ENCODE measurements around the gene SNX7.

Gene SNX7

DNA sequence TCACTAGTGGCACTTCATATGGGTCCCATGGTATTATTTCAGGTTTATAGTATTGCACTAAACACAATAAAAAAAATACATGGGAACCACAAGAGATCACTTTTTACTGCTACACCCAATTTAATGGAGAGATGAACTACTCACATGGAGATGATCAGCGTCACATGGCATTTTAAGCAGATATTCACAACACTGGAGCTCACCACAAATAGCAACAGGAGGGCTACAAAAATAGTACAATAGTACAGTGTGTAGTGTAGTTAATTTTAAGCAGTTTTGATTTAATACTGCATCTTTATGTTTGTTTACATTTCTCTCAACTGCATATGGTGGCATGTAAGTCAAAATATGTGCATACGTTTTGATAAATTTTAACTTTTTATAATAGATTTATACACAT lies 31.0 kb downstream of the SNX7 start:
- Histone ChIP-seq H3K9me2 (replicated peaks; ENCODE audit: insufficient read depth, low read length) (0 out of 2 replicates have a peak, but pooled peaks cover 6% of the 10 kb centered on the region), H3K36me3 (ENCODE audit: low read length) (no peaks in the 10 kb centered on the region), H3K27me3 (ENCODE audit: low read length) (no peaks in the 10 kb centered on the region), H3K4me3 (ENCODE audit: insufficient read depth, low read length, poor library complexity, severe bottlenecking) (no peak overlapping the region), H4K20me1 (ENCODE audit: low read depth, low read length) (no peaks in the 10 kb centered on the region), H3F3A (ENCODE audit: insufficient read depth) (no peaks in the 10 kb centered on the region), H3K9ac (ENCODE audit: low read length) (no peak overlapping the region), H3K9me3 (ENCODE audit: insufficient read depth, low read length) (no peaks in the 10 kb centered on the region), H2AFZ (ENCODE audit: low read depth, low read length, severe bottlenecking) (no peak overlapping the region), H3K4me2 (ENCODE audit: low read depth, low read length, poor library complexity, severe bottlenecking) (no peak overlapping the region), H3K27ac (ENCODE audit: low read depth, low read length) (no peak overlapping the region), H3K79me2 (ENCODE audit: insufficient read depth, low read length) (no peaks in the 10 kb centered on the region)
- TF ChIP-seq EZH2phosphoT487 (conservative IDR thresholded peaks at IDR 0.05; ENCODE audit: low read length) = no peak
- TF ChIP-seq, protein P1, sequence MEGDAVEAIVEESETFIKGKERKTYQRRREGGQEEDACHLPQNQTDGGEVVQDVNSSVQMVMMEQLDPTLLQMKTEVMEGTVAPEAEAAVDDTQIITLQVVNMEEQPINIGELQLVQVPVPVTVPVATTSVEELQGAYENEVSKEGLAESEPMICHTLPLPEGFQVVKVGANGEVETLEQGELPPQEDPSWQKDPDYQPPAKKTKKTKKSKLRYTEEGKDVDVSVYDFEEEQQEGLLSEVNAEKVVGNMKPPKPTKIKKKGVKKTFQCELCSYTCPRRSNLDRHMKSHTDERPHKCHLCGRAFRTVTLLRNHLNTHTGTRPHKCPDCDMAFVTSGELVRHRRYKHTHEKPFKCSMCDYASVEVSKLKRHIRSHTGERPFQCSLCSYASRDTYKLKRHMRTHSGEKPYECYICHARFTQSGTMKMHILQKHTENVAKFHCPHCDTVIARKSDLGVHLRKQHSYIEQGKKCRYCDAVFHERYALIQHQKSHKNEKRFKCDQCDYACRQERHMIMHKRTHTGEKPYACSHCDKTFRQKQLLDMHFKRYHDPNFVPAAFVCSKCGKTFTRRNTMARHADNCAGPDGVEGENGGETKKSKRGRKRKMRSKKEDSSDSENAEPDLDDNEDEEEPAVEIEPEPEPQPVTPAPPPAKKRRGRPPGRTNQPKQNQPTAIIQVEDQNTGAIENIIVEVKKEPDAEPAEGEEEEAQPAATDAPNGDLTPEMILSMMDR (IDR thresholded peaks at IDR 0.05; ENCODE audit: insufficient read depth, low read length, poor library complexity, severe bottlenecking) = no peak

DNA sequence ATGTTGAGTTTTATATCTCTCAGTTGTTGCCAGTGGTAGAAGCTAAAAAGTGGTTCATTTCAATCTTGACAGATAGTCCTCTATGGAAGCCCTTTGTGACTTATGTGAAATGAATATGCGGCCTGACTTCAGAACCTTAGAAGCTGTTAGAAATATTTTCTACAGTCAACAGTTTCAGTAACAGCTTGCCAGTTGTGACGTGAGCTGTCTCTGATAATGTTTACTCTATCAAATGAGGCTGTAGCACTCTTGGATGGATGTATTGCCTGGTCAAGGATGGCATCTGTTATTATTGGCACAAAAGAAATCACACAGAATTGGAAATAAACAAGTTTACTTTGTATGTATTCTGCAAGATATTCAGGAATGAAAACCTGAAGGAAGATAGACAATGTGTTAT lies 31.9 kb downstream of the SNX7 start:
- Histone ChIP-seq H3K9me3 (ENCODE audit: insufficient read depth, low read length) (no peaks in the 10 kb centered on the region), H3K9me2 (replicated peaks; ENCODE audit: insufficient read depth, low read length) (0 out of 2 replicates have a peak, but pooled peaks cover 6% of the 10 kb centered on the region), H4K20me1 (ENCODE audit: low read depth, low read length) (no peaks in the 10 kb centered on the region), H3K27ac (ENCODE audit: low read depth, low read length) (no peak overlapping the region), H3K79me2 (ENCODE audit: insufficient read depth, low read length) (no peaks in the 10 kb centered on the region), H3K27me3 (ENCODE audit: low read length) (no peaks in the 10 kb centered on the region), H3K4me3 (ENCODE audit: insufficient read depth, low read length, poor library complexity, severe bottlenecking) (no peak overlapping the region), H3K9ac (ENCODE audit: low read length) (no peak overlapping the region), H2AFZ (ENCODE audit: low read depth, low read length, severe bottlenecking) (no peak overlapping the region), H3F3A (ENCODE audit: insufficient read depth) (no peaks in the 10 kb centered on the region), H3K36me3 (ENCODE audit: low read length) (no peaks in the 10 kb centered on the region), H3K4me2 (ENCODE audit: low read depth, low read length, poor library complexity, severe bottlenecking) (no peak overlapping the region)
- TF ChIP-seq, protein P1 (IDR thresholded peaks at IDR 0.05; ENCODE audit: insufficient read depth, low read length, poor library complexity, severe bottlenecking) = no peak
- no peak for TF ChIP-seq EZH2phosphoT487 (conservative IDR thresholded peaks at IDR 0.05; ENCODE audit: low read length)

DNA sequence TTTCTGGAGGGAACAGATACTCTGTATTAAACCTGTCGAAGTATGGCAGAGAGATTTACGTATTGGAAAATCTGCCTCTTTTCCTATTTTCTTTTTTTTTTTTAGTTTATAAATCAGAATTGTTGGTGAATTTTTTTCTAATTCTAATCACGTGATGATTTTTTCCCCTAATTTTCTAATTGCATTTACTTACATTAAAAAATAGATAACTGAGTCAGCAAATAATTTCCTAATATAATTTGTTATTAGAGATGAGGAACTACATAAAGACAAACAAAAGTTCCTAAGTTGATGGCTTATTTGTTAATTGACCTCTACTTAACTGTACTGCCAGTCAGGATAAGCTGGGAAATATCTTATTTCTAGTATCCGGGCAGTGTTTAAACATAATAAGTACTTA lies 34.6 kb downstream of the SNX7 start:
- no peaks in the 10 kb centered on the region for H4K20me1 ChIP-seq (ENCODE audit: low read depth, low read length)
- H3K27me3 ChIP-seq (ENCODE audit: low read length) = no peaks in the 10 kb centered on the region
- no peak overlapping the region for H2AFZ ChIP-seq (ENCODE audit: low read depth, low read length, severe bottlenecking)
- H3K4me2 ChIP-seq (ENCODE audit: low read depth, low read length, poor library complexity, severe bottlenecking) = no peak overlapping the region
- no peaks in the 10 kb centered on the region for H3F3A ChIP-seq (ENCODE audit: insufficient read depth)
- TF ChIP-seq EZH2phosphoT487 (conservative IDR thresholded peaks at IDR 0.05; ENCODE audit: low read length) = no peak
- TF ChIP-seq, protein P1 (IDR thresholded peaks at IDR 0.05; ENCODE audit: insufficient read depth, low read length, poor library complexity, severe bottlenecking) = no peak
- H3K27ac ChIP-seq (ENCODE audit: low read depth, low read length) = no peak overlapping the region
- H3K79me2 ChIP-seq (ENCODE audit: insufficient read depth, low read length) = no peaks in the 10 kb centered on the region
- H3K9me2 ChIP-seq (replicated peaks; ENCODE audit: insufficient read depth, low read length) = no peaks in the 10 kb centered on the region
- H3K36me3 ChIP-seq (ENCODE audit: low read length) = no peaks in the 10 kb centered on the region
- no peak overlapping the region for H3K4me3 ChIP-seq (ENCODE audit: insufficient read depth, low read length, poor library complexity, severe bottlenecking)
- H3K9me3 ChIP-seq (ENCODE audit: insufficient read depth, low read length) = no peaks in the 10 kb centered on the region
- H3K9ac ChIP-seq (ENCODE audit: low read length) = no peak overlapping the region

All from SU-DHL-6 (cell line).